Measurements from ENCODE around the gene SMIM24.

DNA sequence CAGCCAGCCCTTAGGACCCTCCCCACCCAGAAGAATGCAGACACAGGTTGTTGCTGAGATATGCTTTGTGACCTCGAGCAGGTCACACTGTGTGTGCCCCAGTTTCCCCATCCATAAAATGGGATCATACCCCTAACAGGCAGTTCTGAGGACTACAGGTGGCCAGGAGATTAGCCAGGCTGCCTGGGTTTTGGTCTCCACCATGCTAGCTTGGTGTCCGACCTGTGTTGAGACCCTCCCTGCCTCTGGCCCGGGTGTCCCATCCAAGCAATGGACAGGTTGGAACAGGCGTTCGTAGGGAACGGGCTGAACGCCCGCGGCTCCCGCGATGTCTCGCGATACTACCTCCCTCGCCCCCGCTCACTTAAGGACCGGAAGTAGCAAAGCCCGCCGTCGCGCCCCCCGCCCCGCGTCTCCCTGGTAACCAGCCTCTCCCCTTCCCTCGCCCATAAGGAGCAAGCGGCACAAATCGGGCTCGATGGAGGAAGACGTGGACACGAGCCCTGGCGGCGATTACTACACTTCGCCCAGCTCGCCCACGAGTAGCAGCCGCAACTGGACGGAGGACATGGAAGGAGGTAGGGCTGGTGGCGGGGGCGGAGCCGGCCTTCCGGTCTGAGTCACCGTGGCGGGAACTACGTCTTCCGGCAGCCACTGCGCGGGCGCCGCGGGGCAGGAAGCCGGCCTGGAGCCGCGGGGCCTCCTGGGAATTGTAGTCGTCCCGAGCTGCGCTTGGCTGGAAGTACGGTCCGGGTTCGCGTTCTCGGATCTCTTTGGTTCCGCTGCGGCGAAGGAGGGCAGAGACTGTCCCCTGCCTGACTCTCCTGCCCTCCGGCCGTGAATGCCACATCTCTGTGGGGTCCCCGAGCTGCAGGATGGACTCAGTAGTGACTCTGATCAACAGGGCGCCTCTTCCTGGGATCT lies 45.4 kb downstream of the SMIM24 start:
- TF ChIP-seq TAF1 (IDR thresholded peaks at IDR 0.05; ENCODE audit: low read depth) (peak; percentile 59; the same call in 1 of the 2 replicates), YY1 (IDR thresholded peaks at IDR 0.05; ENCODE audit: low read depth) (no peak), TCF12 (IDR thresholded peaks at IDR 0.05; ENCODE audit: low read depth) (no peak; the same call in 1 of the 2 replicates), CREB1 (IDR thresholded peaks at IDR 0.05; ENCODE audit: low read depth) (no peak), CEBPB (IDR thresholded peaks at IDR 0.05) (no peak), RAD21 (IDR thresholded peaks at IDR 0.05; ENCODE audit: low read depth) (no peak), FOXM1 (IDR thresholded peaks at IDR 0.05; ENCODE audit: borderline replicate concordance, low read depth) (no peak)
- TF ChIP-seq, protein P1, sequence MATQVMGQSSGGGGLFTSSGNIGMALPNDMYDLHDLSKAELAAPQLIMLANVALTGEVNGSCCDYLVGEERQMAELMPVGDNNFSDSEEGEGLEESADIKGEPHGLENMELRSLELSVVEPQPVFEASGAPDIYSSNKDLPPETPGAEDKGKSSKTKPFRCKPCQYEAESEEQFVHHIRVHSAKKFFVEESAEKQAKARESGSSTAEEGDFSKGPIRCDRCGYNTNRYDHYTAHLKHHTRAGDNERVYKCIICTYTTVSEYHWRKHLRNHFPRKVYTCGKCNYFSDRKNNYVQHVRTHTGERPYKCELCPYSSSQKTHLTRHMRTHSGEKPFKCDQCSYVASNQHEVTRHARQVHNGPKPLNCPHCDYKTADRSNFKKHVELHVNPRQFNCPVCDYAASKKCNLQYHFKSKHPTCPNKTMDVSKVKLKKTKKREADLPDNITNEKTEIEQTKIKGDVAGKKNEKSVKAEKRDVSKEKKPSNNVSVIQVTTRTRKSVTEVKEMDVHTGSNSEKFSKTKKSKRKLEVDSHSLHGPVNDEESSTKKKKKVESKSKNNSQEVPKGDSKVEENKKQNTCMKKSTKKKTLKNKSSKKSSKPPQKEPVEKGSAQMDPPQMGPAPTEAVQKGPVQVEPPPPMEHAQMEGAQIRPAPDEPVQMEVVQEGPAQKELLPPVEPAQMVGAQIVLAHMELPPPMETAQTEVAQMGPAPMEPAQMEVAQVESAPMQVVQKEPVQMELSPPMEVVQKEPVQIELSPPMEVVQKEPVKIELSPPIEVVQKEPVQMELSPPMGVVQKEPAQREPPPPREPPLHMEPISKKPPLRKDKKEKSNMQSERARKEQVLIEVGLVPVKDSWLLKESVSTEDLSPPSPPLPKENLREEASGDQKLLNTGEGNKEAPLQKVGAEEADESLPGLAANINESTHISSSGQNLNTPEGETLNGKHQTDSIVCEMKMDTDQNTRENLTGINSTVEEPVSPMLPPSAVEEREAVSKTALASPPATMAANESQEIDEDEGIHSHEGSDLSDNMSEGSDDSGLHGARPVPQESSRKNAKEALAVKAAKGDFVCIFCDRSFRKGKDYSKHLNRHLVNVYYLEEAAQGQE (IDR thresholded peaks at IDR 0.05; ENCODE audit: low read depth), result no peak
